Activated CD4-positive, CD25-positive, alpha-beta regulatory T cell (primary cell): ENCODE measurements around the gene SPOCD1.

Source experiments
- DNase-seq, 4 experiments: peaks; one replicate each; lab custom pipeline; 2025; lab: John Stamatoyannopoulos, UW

The SPOCD1 gene

GRCh38 chr1:31787261-31787660 lies 28.6 kb downstream of the SPOCD1 start:
- DNase-seq: no peak

- DNase-seq: no peak
These were observed 29.3 kb downstream of the SPOCD1 start for GRCh38 chr1:31786366-31787060.

DNA sequence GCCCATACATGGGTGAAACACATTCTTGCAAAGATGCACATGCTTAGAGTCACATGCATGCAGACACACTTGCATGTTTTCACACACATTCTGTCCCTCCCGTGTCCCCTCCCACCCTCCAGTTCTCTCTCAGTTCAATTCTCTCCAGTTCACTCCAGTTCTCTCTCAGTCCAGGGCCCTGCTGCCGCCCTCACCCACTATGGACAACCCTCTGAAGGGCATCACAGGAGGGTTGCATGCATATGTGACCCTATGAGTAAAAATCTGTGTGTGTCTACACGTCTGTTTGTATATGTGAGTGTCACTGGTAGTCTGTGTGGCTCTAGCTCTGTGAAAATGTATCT lies 29.9 kb downstream of the SPOCD1 start:
- no peak for DNase-seq

GRCh38 chr1:31785020-31785946 lies 30.5 kb downstream of the SPOCD1 start:
- DNase-seq: no peak

DNA sequence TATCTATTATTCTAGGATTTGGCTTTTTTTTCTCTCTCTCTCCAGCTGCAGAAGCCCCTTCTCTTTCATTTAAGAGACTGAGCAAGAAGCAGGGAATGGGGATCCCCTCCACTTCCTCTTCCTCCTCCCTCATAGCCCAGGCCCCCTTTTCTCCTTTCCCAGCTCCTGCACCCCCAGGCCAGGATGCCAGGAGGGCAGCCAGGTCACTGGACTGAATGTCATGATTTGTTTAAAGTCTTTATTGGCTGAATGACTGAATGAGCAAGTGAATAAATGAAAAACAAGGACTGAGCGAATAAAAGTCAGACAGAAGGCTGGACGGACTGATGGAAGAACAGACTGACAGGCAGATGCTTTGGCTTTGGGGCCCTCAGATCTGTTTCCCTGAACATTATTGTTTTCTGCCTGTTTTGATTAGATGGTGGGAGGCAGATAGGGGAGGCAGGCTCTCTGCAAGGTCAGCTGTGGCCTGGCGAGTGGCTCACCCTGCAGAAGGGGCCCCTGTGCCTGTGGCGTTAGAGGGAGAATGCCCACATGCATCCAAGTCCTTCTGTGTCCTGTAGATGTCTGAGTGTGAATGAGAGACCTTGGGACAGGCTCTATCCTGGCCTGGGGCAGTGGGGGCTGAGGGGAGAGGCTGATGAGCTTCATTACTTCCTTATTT lies 31.3 kb downstream of the SPOCD1 start:
- no peak for DNase-seq

DNA sequence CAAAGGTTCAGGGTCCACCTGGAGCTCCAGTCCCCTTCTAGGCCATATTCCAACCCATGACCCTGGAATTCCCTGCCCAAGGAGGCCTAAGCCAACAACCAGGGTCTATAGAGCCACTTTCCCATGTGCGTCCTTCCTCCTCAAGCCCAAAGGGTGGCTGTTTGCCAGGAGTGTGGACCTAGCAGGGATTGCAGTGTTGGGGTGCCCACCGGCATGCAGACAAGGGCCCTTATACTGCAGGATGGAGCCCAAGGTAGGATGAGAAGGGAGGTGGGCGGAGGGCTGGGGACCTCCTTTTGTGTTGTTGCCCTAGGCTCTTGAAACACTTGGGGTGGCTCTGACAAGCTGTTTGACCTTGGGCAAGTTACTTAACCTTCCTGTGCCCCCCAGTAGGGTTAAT lies 32.0 kb downstream of the SPOCD1 start:
- no peak for DNase-seq

GRCh38 chr1:31782421-31783410 lies 33.1 kb downstream of the SPOCD1 start:
- DNase-seq: no peak

DNA sequence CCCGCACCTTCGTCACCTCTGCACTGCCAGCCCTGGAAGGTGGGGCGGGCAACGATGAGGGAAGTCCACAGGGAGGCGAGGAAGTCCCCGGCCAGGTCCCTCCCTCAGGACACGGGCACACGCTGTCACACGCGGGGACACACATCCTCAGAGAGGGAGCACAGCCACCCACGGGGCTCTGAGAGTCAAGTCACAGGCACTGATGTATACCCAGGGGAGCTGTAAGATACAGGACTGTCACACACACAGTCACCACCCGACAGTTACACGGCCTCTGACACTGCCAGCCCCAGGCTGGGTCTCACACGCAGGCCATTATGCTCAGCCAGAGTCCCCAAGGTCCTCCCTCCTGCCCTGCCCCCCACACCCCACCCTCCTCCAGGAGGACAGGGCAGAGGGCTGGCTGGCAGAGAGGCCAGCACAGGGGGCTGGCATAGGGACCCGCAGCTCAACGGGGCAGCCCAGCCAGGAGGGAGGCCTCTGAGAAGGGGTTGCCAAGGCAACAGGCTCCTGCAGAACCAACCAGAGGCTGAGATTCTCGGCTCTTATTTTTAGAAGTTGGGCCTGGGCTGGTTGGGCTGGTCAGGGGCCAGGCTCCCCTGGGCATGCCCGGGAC lies 34.0 kb downstream of the SPOCD1 start:
- no peak for DNase-seq

DNA sequence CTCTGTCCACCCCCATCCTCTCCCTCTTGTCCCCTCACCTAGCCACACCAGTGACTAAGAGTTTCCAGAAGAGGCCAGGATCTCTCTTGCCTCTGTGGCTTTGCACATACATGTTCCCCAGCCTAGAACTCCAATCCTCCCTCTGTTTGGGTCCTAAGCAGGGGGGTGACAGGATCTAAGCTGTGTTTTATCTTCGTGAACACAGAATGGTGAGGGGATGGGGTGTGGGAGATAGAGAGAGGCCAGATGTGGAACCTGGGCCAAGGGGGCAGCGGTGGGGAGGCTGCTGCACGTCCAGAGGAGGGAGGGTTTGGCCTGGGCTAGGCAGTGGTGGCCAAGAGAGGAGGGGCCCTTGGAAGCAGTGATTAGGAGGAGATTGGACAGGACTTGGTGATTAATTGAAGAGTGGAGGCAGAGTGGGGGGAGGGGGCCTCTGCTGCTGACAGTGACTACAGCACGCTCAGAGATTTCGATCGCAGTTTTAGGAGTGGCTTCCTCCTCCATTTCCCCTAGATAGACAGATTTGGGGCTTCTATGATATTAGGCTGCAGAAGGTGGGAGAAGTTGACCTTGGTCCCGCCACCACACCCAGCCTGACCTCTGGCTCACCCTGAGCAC lies 34.6 kb downstream of the SPOCD1 start:
- no peak for DNase-seq

DNA sequence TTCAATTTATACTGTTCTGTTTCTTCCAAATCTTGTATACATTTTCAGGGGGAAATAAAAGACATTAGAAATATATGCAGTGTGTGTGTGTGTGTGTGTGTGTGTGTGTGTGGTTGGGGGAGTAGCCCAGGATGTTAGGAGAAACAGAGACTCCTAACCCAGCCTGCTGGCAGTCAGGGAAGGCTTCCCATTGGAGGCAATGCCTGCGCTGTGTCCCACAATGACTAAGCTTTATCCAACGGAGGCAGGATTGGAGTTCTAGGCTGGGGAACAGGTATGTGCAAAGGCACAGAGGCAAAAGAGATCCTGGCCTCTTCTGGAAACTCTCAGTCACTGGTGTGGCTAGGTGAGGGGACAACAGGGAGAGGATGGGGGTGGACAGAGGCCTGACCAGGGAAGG lies 35.2 kb downstream of the SPOCD1 start:
- DNase-seq: no peak

GRCh38 chr1:31779687-31780086 lies 36.1 kb downstream of the SPOCD1 start:
- no peak for DNase-seq

DNA sequence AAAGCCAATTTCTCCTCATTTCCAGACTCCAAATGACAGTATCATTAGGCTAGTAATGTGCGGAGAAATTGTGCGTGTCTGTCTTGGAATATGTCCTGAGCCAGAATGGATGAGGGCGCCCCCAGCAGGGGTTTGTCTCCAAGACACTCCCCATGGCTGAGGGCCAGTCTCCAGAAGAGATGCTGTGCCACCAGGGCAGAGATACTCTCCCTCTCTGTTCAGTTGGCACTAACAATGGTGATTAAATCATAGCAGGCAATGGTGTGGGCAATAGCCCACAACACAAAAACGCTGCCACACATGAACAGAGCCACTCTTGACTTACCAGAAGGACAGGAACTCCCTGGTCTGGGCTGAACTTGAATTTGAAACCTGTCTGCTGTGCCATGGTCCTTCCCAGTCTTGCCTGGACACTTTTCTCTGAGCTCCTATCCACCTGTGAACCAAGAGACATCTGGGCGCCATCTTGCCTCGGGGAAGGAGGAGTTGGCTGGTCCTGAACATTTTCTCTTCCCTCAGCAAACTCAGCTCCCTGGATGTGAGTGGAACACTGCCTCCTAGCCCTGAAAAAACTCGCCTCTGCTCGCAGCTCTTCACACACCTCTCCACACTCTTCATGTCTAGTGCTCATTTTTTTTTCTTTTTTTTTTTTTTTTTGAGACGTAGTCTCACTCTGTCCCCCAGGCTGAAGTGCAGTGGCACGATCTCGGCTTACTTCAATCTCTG lies 36.9 kb downstream of the SPOCD1 start:
- no peak for DNase-seq

GRCh38 chr1:31776516-31776915 lies 39.3 kb downstream of the SPOCD1 start:
- DNase-seq: no peak

DNA sequence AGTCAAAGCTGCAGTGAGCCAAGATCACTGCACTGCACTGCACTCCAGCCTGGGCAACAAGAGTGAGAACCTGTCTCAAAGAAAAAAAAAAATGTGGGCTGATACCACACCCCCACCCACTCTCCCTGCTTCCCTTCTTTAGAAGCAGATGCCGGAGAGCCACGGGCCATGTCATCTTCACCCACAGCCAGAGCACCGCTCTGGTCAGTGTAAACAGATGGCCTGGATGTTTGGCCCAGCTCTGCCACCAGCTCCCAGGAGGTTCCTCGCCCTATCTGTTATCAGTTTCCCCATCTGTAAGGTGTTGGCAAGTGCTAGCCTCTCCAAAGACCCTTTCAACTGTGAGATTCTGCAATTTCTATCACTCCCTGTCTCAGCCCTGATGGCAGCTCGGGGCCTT lies 39.8 kb downstream of the SPOCD1 start:
- DNase-seq: no peak

GRCh38 chr1:31775210-31775999 lies 40.4 kb downstream of the SPOCD1 start:
- DNase-seq: no peak

DNA sequence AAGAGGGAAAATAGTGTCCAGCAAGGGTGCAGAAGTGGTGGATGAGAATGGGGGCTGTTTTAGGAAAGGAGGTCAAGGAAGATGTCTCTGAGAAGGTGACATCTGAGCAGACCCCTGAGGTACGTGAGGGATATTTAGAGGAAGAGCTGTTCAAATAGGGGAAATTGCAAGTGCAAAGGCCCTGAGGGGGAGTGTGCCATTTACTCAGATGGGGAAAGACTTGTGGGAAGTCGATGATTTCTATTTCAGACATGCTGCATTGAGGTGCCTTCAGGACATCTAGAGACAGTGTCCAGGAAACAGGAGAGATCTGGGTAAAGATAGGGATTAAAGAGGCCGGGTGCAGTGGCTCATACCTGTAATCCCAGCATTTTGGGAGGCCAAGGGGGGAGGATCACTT lies 41.3 kb downstream of the SPOCD1 start:
- no peak for DNase-seq

- DNase-seq: no peak
These were observed 42.0 kb downstream of the SPOCD1 start for GRCh38 chr1:31773861-31774260.

DNA sequence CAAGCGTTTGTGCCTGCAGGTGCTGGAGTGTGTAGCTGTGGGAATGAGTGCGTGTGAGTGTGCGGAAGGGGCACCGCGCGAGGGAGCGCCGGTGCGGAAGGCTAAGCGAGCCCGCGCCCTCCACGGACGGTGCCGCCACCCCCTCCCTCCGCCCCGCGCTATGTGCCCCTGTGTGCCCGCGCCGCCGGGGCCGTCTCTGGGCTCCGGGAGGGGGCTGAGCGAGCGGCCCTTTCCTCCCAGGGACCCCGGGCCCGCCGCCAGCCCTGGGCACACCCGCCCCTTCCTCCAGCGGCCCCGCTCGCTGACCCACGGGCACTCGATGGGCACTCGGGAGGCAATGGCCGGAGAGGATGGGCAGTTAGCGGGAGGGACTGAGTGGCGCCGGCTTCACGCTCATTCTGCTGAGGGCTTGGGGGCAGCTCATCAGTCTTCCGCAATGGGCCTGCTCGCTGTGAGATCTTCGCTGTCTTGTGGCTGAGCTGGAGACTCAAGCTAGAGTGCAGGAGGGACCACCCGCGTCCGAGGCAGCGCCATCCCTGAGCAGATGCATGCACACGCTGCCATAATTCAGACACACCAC lies 43.1 kb downstream of the SPOCD1 start:
- DNase-seq: no peak
